ENCODE measurements around the gene ZNF750.

The ZNF750 gene

GRCh38 chr17:82821554-82821953 is 18.3 kb downstream of the ZNF750 start:
- TF ChIP-seq ZBTB7A (IDR thresholded peaks at IDR 0.05; ENCODE audit: low read depth) (no peak), YY1 (IDR thresholded peaks at IDR 0.05; ENCODE audit: low read depth) (no peak), TEAD4 (IDR thresholded peaks at IDR 0.05) (no peak), EGR1 (IDR thresholded peaks at IDR 0.05) (no peak), TAF1 (IDR thresholded peaks at IDR 0.05; ENCODE audit: low read depth) (no peak), FOXM1 (IDR thresholded peaks at IDR 0.05; ENCODE audit: borderline replicate concordance, low read depth) (no peak), REST (IDR thresholded peaks at IDR 0.05; ENCODE audit: low read depth) (no peak), TCF12 (IDR thresholded peaks at IDR 0.05; ENCODE audit: low read depth) (no peak), USF1 (IDR thresholded peaks at IDR 0.05) (no peak), NFIC (IDR thresholded peaks at IDR 0.05) (no peak), CEBPB (IDR thresholded peaks at IDR 0.05) (no peak), RAD21 (IDR thresholded peaks at IDR 0.05; ENCODE audit: low read depth) (no peak), MAX (IDR thresholded peaks at IDR 0.05) (no peak), CREB1 (IDR thresholded peaks at IDR 0.05; ENCODE audit: low read depth) (no peak), EP300 (IDR thresholded peaks at IDR 0.05; ENCODE audit: borderline replicate concordance) (no peak)

- no peak for TF ChIP-seq CEBPB (IDR thresholded peaks at IDR 0.05)
- TF ChIP-seq MAX (IDR thresholded peaks at IDR 0.05), result no peak
Observed at GRCh38 chr17:82820278-82821251, 19.3 kb downstream of the ZNF750 start.

- no peak for TF ChIP-seq EGR1 (IDR thresholded peaks at IDR 0.05)
- TF ChIP-seq RAD21 (IDR thresholded peaks at IDR 0.05; ENCODE audit: low read depth), result no peak
- no peak for TF ChIP-seq YY1 (IDR thresholded peaks at IDR 0.05; ENCODE audit: low read depth)
- TF ChIP-seq FOXM1 (IDR thresholded peaks at IDR 0.05; ENCODE audit: borderline replicate concordance, low read depth), result no peak
- no peak for TF ChIP-seq TAF1 (IDR thresholded peaks at IDR 0.05; ENCODE audit: low read depth)
- TF ChIP-seq CEBPB (IDR thresholded peaks at IDR 0.05), result no peak
- no peak for TF ChIP-seq CREB1 (IDR thresholded peaks at IDR 0.05; ENCODE audit: low read depth)
- TF ChIP-seq EP300 (IDR thresholded peaks at IDR 0.05; ENCODE audit: borderline replicate concordance), result no peak
- no peak for TF ChIP-seq NFIC (IDR thresholded peaks at IDR 0.05)
- no peak for TF ChIP-seq ZBTB7A (IDR thresholded peaks at IDR 0.05; ENCODE audit: low read depth)
- no peak for TF ChIP-seq MAX (IDR thresholded peaks at IDR 0.05)
- no peak for TF ChIP-seq USF1 (IDR thresholded peaks at IDR 0.05)
Observed at GRCh38 chr17:82817947-82818346, 21.9 kb downstream of the ZNF750 start.

- no peak for TF ChIP-seq RAD21 (IDR thresholded peaks at IDR 0.05; ENCODE audit: low read depth)
Observed at GRCh38 chr17:82816358-82816757, 23.5 kb downstream of the ZNF750 start.

GRCh38 chr17:82815790-82816305 is 24.0 kb downstream of the ZNF750 start:
- TF ChIP-seq TAF1 (IDR thresholded peaks at IDR 0.05; ENCODE audit: low read depth), result no peak
- TF ChIP-seq CEBPB (IDR thresholded peaks at IDR 0.05), result peak; percentile 81

GRCh38 chr17:82815354-82815753 is 24.5 kb downstream of the ZNF750 start:
- TF ChIP-seq TEAD4 (IDR thresholded peaks at IDR 0.05) (no peak), EGR1 (IDR thresholded peaks at IDR 0.05) (no peak), NFIC (IDR thresholded peaks at IDR 0.05) (no peak), RAD21 (IDR thresholded peaks at IDR 0.05; ENCODE audit: low read depth) (no peak), TAF1 (IDR thresholded peaks at IDR 0.05; ENCODE audit: low read depth) (no peak), FOXM1 (IDR thresholded peaks at IDR 0.05; ENCODE audit: borderline replicate concordance, low read depth) (no peak), REST (IDR thresholded peaks at IDR 0.05; ENCODE audit: low read depth) (no peak)
